ENCODE data around the gene SAMD15. TPM values are rescaled to one million over a fixed set of nuclear protein-coding genes. Genes with fewer than 3 reads are reported as not detected.

The SAMD15 gene
- polyA plus RNA-seq, 1 experiment = 0.34 TPM

DNA sequence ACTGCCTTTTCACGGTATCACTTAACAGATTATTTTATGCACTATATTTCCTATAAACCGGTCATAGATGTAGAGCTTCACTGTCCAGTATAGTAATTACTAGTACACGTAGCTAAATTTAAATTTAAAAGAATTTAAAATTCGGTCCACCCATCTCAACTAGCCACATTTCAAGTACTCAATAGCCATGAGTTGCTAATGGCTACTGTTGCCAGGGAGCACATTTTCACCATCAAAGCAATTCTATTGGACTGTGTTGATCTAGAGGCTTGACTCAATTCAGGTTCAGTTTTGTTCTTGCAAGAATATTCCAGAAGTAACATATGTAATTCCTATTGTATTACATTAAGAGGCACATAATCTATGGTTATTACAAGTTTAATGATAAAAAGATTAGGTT is 20.3 kb upstream of the SAMD15 start:
- POLR2A ChIA-PET = no interaction called here
- TF ChIP-seq, protein P1, sequence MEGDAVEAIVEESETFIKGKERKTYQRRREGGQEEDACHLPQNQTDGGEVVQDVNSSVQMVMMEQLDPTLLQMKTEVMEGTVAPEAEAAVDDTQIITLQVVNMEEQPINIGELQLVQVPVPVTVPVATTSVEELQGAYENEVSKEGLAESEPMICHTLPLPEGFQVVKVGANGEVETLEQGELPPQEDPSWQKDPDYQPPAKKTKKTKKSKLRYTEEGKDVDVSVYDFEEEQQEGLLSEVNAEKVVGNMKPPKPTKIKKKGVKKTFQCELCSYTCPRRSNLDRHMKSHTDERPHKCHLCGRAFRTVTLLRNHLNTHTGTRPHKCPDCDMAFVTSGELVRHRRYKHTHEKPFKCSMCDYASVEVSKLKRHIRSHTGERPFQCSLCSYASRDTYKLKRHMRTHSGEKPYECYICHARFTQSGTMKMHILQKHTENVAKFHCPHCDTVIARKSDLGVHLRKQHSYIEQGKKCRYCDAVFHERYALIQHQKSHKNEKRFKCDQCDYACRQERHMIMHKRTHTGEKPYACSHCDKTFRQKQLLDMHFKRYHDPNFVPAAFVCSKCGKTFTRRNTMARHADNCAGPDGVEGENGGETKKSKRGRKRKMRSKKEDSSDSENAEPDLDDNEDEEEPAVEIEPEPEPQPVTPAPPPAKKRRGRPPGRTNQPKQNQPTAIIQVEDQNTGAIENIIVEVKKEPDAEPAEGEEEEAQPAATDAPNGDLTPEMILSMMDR (IDR thresholded peaks at IDR 0.05; ENCODE audit: insufficient read depth, low read depth, low read length) = no peak
- Histone ChIP-seq H3K27me3 (ENCODE audit: control insufficient read depth, insufficient read depth, low read length) (no peaks in the 10 kb centered on the region), H3K4me3 (ENCODE audit: low read depth, low read length) (no peak overlapping the region), H3K36me3 (ENCODE audit: control insufficient read depth, insufficient read depth, low read length) (no peaks in the 10 kb centered on the region)
- CTCF ChIA-PET = no interaction called here
- DNase-seq (ENCODE audit: low read depth) = no peak

DNA sequence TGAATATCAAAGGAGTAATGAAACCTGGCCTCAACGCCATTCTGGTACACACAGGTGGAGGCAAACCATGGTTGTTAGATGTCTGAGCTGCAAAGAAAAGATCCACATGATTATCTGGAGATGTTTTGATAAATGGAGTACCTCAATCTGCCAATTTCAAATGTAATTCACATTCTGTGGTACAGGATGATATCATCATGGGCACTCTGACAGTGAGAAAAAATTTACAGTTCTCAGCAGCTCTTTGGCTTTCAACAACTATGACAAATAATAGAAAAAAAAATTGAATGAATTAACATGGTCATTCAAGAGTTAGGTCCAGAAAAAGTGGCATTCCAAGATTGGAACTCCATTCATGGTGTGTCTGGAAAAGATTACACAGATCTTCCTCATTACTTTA is 17.6 kb upstream of the SAMD15 start:
- DNase-seq (ENCODE audit: low read depth) = no peak

DNA sequence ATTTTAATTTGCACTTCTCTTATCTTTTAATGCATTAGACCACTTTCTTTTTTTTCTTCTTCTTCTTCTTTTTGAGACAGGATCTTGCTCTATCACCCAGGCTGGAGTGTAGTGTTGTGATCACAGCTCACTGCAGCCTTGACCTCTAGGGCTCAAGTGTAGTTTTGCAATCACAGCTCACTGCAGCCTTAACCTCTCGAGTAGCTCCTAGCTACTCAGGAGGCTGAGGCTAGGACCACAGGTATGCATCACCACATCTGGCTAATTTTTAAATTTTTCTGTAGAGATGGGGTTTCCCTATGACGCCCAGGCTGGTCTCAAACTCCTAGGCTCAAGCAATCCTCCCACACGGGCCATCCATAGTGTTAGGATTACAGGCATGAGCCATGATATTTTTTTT is 13.0 kb upstream of the SAMD15 start:
- Histone ChIP-seq H3K4me3 (ENCODE audit: low read depth, low read length) (no peak overlapping the region), H3K27me3 (ENCODE audit: control insufficient read depth, insufficient read depth, low read length) (no peaks in the 10 kb centered on the region), H3K36me3 (ENCODE audit: control insufficient read depth, insufficient read depth, low read length) (no peaks in the 10 kb centered on the region)
- DNase-seq (ENCODE audit: low read depth) = no peak
- ChIA-PET POLR2A (no interaction called here), CTCF (interaction anchor here (0.8 kb wide), 1 partner anchor 62 kb away, joined by 3 read pairs; no protein-coding TSS in a partner anchor)
- TF ChIP-seq, protein P1 (IDR thresholded peaks at IDR 0.05; ENCODE audit: insufficient read depth, low read depth, low read length) = no peak

More for the DNA sequence above, 17.6 kb upstream of the SAMD15 start:
- TF ChIP-seq, protein P1 (IDR thresholded peaks at IDR 0.05; ENCODE audit: insufficient read depth, low read depth, low read length) = no peak
- no peaks in the 10 kb centered on the region for H3K27me3 ChIP-seq (ENCODE audit: control insufficient read depth, insufficient read depth, low read length)
- ChIA-PET CTCF (no interaction called here), POLR2A (interaction anchor here (0.6 kb wide), 1 partner anchor 10 kb away, joined by 3 read pairs; no protein-coding TSS in a partner anchor)
- no peaks in the 10 kb centered on the region for H3K36me3 ChIP-seq (ENCODE audit: control insufficient read depth, insufficient read depth, low read length)
- H3K4me3 ChIP-seq (ENCODE audit: low read depth, low read length) = no peak overlapping the region

DNA sequence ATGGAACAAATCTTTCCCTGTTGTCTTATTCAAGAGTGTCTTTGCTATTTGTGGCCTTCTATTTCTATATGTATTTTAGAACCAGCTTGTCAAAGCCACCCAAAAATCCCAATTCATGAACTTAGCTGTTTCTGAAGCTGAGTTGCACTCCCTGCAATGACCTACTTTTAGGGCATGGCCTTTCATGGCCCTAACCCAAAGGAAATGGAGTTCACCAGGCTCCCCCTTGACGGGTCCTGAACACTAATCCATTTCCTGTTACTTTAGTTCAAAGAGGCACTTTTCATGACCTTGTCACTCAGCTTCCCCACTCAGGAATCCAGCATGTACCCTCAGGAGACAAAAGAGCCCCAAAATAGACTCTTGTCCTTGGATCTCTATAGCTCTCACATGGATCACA is 7.9 kb upstream of the SAMD15 start:
- DNase-seq (ENCODE audit: low read depth) = no peak
- TF ChIP-seq, protein P1 (IDR thresholded peaks at IDR 0.05; ENCODE audit: insufficient read depth, low read depth, low read length) = no peak
- no peaks in the 10 kb centered on the region for H3K27me3 ChIP-seq (ENCODE audit: control insufficient read depth, insufficient read depth, low read length)
- ChIA-PET POLR2A (no interaction called here), CTCF (no interaction called here)
- H3K36me3 ChIP-seq (ENCODE audit: control insufficient read depth, insufficient read depth, low read length) = no peaks in the 10 kb centered on the region
- no peak overlapping the region for H3K4me3 ChIP-seq (ENCODE audit: low read depth, low read length)

DNA sequence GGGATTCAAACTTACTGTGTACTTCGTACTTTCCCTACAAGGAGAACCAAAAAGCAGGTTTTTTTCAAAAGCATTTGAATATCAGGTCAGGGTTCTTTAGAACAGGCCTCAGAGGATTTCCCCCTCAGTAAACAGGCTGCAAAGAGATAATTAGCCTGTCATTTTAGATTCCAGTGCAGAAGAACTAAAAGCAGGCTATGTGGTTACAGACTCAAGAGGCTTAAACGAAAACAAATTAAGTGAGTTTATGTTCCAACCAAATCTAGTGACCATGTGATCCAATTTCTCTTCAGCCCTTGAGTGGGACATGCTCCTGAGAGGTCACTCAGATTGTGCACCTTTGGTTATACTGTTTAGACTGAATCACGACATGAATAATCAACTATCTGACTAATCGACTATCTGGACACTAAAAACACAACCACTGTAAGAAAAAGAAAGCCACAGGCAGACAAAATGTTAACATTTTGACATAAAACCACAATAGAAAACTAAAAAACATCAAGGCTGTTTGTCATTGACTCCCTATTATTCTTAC is 4.8 kb upstream of the SAMD15 start:
- TF ChIP-seq, protein P1 (IDR thresholded peaks at IDR 0.05; ENCODE audit: insufficient read depth, low read depth, low read length) = no peak
- CTCF ChIA-PET = no interaction called here
- H3K27me3 ChIP-seq (ENCODE audit: control insufficient read depth, insufficient read depth, low read length) = no peaks in the 10 kb centered on the region
- no peaks in the 10 kb centered on the region for H3K36me3 ChIP-seq (ENCODE audit: control insufficient read depth, insufficient read depth, low read length)
- no peak overlapping the region for H3K4me3 ChIP-seq (ENCODE audit: low read depth, low read length)
- DNase-seq (ENCODE audit: low read depth) = no peak
- POLR2A ChIA-PET = no interaction called here
